ENCODE data around the gene CROCC.
"Not testable (repeated sequence)": the region's sequence is repeated elsewhere in the genome, so short reads cannot be mapped to it uniquely, and the experiment has no call there.

The CROCC gene

GRCh38 chr1:16933945-16934344 is 12.2 kb downstream of the CROCC start:
- not testable (repeated sequence) for DNase-seq (ENCODE audit: insufficient read length, low spot score); FAIRE-seq

- not testable (repeated sequence) for FAIRE-seq; DNase-seq (ENCODE audit: insufficient read length, low spot score)
These were observed 14.8 kb downstream of the CROCC start for GRCh38 chr1:16936580-16936979.

- FAIRE-seq, result no peak
These were observed 16.9 kb downstream of the CROCC start for GRCh38 chr1:16938351-16939321.

GRCh38 chr1:16939386-16940180 is 17.9 kb downstream of the CROCC start:
- FAIRE-seq; DNase-seq (ENCODE audit: insufficient read length, low spot score): not testable (repeated sequence)

More at GRCh38 chr1:16938351-16939321, 16.9 kb downstream of the CROCC start:
- no peak for DNase-seq (ENCODE audit: insufficient read length, low spot score)

- no peak for DNase-seq (ENCODE audit: insufficient read length, low spot score)
- no peak for FAIRE-seq
These were observed 22.3 kb downstream of the CROCC start for GRCh38 chr1:16944038-16944437.

GRCh38 chr1:16945512-16945911 is 23.8 kb downstream of the CROCC start:
- not testable (repeated sequence) for DNase-seq (ENCODE audit: insufficient read length, low spot score); FAIRE-seq

GRCh38 chr1:16946185-16946584 is 24.5 kb downstream of the CROCC start:
- FAIRE-seq; DNase-seq (ENCODE audit: insufficient read length, low spot score): not testable (repeated sequence)

GRCh38 chr1:16946646-16947045 is 24.9 kb downstream of the CROCC start:
- DNase-seq (ENCODE audit: insufficient read length, low spot score) (no peak), FAIRE-seq (no peak)

- not testable (repeated sequence) for DNase-seq (ENCODE audit: insufficient read length, low spot score); FAIRE-seq
These were observed 26.7 kb downstream of the CROCC start for GRCh38 chr1:16948282-16948891.

GRCh38 chr1:16949026-16949425 is 27.3 kb downstream of the CROCC start:
- peak; percentile 4 for FAIRE-seq
- not testable (repeated sequence) for DNase-seq (ENCODE audit: insufficient read length, low spot score)

- not testable (repeated sequence) for FAIRE-seq; DNase-seq (ENCODE audit: insufficient read length, low spot score)
These were observed 30.6 kb downstream of the CROCC start for GRCh38 chr1:16952376-16952775.

GRCh38 chr1:16954579-16954978 is 32.8 kb downstream of the CROCC start:
- FAIRE-seq, result no peak
- no peak for DNase-seq (ENCODE audit: insufficient read length, low spot score)

- DNase-seq (ENCODE audit: insufficient read length, low spot score) (no peak), FAIRE-seq (no peak)
These were observed 33.5 kb downstream of the CROCC start for GRCh38 chr1:16955186-16955585.

GRCh38 chr1:16956775-16957174 is 35.0 kb downstream of the CROCC start:
- no peak for FAIRE-seq
- DNase-seq (ENCODE audit: insufficient read length, low spot score), result no peak

- no peak for DNase-seq (ENCODE audit: insufficient read length, low spot score)
- FAIRE-seq, result no peak
These were observed 36.0 kb downstream of the CROCC start for GRCh38 chr1:16957731-16958130.

- FAIRE-seq (no peak), DNase-seq (ENCODE audit: insufficient read length, low spot score) (no peak)
These were observed 36.7 kb downstream of the CROCC start for GRCh38 chr1:16958475-16958874.

- peak; percentile 89 for DNase-seq (ENCODE audit: insufficient read length, low spot score)
- FAIRE-seq, result peak; percentile 93
These were observed 39.0 kb downstream of the CROCC start for GRCh38 chr1:16960560-16961296.

GRCh38 chr1:16961297-16962133 is 39.8 kb downstream of the CROCC start:
- DNase-seq (ENCODE audit: insufficient read length, low spot score) (no peak), FAIRE-seq (no peak)

GRCh38 chr1:16964169-16964568 is 42.4 kb downstream of the CROCC start:
- not testable (repeated sequence) for DNase-seq (ENCODE audit: insufficient read length, low spot score); FAIRE-seq

All from GM19239 (cell line).